Lung (tissue), 16 donors: Measurements from ENCODE around the gene TRIM36. TPM values are rescaled to one million over a fixed set of nuclear protein-coding genes. Genes with fewer than 3 reads are reported as not detected.

ENCODE experiments used
- ATAC-seq: fragments of 200-7000 bp; cut with Tn5 transposase; one replicate; pipeline ENCODE4 v1.9.1; 2020; ENCODE audit warnings: moderate number of reproducible peaks; ENCODE audit not compliant: insufficient read depth, low FRiP score
- DNase-seq, 3 donors: peaks; one replicate each; pipeline ENCODE4 v3.0.0-alpha.2; 2013 to 2017
- H3K27ac ChIP-seq, 2 donors: one replicate each; pipeline ENCODE4 v1.5.1; 2013; ENCODE audit warnings: mild to moderate bottlenecking in 2 of 2, moderate library complexity in 2 of 2, control low read depth in 1 of 2, inconsistent platforms in 1 of 2, low read depth in 1 of 2, low read length in 1 of 2
- H3K27me3 ChIP-seq, 3 donors: one replicate each; pipeline ENCODE4 v1.5.1; 2013; ENCODE audit warnings: low read length in 2 of 3; ENCODE audit not compliant: control insufficient read depth in 3 of 3, insufficient read depth in 3 of 3
- H3K36me3 ChIP-seq, 4 donors: one replicate each; pipeline ENCODE4 v1.5.1; 2013; ENCODE audit warnings: low read length in 4 of 4, mild to moderate bottlenecking in 1 of 4, moderate library complexity in 1 of 4; ENCODE audit not compliant: control insufficient read depth in 4 of 4, insufficient read depth in 4 of 4
- H3K4me1 ChIP-seq, 5 donors: one replicate each; pipeline ENCODE4 v1.5.1; 2013; ENCODE audit warnings: low read length in 5 of 5, mild to moderate bottlenecking in 2 of 5, moderate library complexity in 1 of 5; ENCODE audit not compliant: control insufficient read depth in 5 of 5, insufficient read depth in 5 of 5
- H3K4me3 ChIP-seq: one replicate; pipeline ENCODE4 v1.5.1; 2013; ENCODE audit warnings: mild to moderate bottlenecking, control low read depth, moderate library complexity
- H3K9ac ChIP-seq, 2 donors: one replicate each; pipeline ENCODE4 v1.5.1; 2013; ENCODE audit warnings: low read length in 2 of 2, control low read depth in 1 of 2; ENCODE audit not compliant: insufficient read depth in 1 of 2
- H3K9me3 ChIP-seq, 4 donors: one replicate each; pipeline ENCODE4 v1.5.1; 2013; ENCODE audit warnings: low read length in 3 of 4, mild to moderate bottlenecking in 1 of 4, moderate library complexity in 1 of 4; ENCODE audit not compliant: control insufficient read depth in 4 of 4, insufficient read depth in 3 of 4
- WGBS, 2 donors: extraction: QIAGEN DNeasy Blood & Tissue Kit; methylation state at CpG; one replicate each; pipeline ENCODE4 v1.1.7; 2013; 5-methylcytosine and 5-hydroxymethylcytosine counted together
- long read RNA-seq, 5 donors: transcript quantifications; one replicate each; lab custom pipeline, GENCODE V29; 2026
- polyA plus RNA-seq, 2 donors: library from polyadenylated mRNA; stranded (reverse); fragments of 200-250 nt; gene quantifications; one replicate each; pipeline ENCODE4 v1.2.1, GENCODE V29; 2013
- total RNA-seq, 2 donors: library from RNA; depleted of rRNA in 1 of 2; stranded (reverse); fragments of >200 nt in 1 of 2; gene quantifications; one replicate each; pipeline ENCODE4 v1.2.1, GENCODE V29; 2014 to 2021
- TF ChIP-seq, protein P1 (sequence below): IDR thresholded peaks from 2 replicates; pipeline ENCODE4 v1.5.1; 2012; ENCODE audit warnings: mild to moderate bottlenecking; ENCODE audit errors: control extremely low read depth, extremely low read depth
- donor health status: control.
- donor health status: control.
- donor health status: Bipolar disorder and iron deficiency.
- donor health status: healthy.
- donor health status: DM: yes; HTN: yes; CAD: no.

TRIM36 gene, protein sequence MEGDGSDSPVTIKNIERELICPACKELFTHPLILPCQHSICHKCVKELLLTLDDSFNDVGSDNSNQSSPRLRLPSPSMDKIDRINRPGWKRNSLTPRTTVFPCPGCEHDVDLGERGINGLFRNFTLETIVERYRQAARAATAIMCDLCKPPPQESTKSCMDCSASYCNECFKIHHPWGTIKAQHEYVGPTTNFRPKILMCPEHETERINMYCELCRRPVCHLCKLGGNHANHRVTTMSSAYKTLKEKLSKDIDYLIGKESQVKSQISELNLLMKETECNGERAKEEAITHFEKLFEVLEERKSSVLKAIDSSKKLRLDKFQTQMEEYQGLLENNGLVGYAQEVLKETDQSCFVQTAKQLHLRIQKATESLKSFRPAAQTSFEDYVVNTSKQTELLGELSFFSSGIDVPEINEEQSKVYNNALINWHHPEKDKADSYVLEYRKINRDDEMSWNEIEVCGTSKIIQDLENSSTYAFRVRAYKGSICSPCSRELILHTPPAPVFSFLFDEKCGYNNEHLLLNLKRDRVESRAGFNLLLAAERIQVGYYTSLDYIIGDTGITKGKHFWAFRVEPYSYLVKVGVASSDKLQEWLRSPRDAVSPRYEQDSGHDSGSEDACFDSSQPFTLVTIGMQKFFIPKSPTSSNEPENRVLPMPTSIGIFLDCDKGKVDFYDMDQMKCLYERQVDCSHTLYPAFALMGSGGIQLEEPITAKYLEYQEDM
- total RNA-seq (1 to 10 TPM; 6.2 to 6.9 TPM), polyA plus RNA-seq (1 to 10 TPM in 1 of 2 donors, under 1 TPM in 1; 0.60 to 1.3 TPM)
- long read RNA-seq, donor 1 = 0 reads
- long read RNA-seq, donor 2 = 0 reads
- long read RNA-seq, donor 3 = 0 reads
- long read RNA-seq, donor 4 = 0 reads
- long read RNA-seq, donor 5 = 0 reads

DNA sequence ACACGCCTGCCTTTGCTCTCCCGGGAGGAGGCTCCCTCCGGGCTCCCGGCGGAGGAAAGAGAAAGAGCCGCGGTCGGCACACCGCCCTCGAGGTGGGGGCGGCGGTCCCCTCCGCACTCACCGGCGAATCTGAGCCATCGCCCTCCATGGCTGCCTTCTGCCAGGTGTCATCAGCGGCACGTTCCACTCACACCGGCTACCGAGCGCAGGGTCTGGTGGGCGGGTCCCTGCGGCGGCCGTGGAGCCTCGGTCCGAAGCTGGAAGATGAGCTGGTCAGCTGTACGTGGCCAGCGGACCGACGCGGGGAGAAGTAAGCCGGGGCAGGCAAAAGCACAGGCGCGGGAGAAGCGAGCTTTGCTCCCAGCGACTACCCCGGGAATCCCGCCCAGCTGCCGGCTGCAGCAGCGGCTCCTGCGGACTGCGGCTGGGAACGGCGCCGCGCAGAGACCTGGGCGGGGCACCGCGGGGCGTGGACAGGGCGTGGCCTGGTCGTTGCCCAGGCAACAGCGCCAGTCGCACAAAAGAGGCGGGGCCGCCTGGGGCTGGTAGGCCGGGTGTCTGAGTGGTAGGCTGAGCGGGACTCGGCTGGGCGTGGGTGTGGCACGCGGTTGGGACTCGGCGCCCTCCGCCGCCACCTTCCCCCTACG, at the start of gene TRIM36:
TSS of gene TRIM36 (minus strand) at position 422 of the 647 bp plus-strand sequence. CDS start at position 148, 274 bp downstream.
- WGBS, 2 donors = 0% methylated on average over 61 to 68 of the region's 68 CpGs
- peak within 1 kb of the TSS in 1 of 2 donors; percentile 23 for H3K27ac ChIP-seq
- peak within 1 kb of the TSS in 1 of 2 donors; percentile 16 for H3K9ac ChIP-seq
- TF ChIP-seq, protein P1, sequence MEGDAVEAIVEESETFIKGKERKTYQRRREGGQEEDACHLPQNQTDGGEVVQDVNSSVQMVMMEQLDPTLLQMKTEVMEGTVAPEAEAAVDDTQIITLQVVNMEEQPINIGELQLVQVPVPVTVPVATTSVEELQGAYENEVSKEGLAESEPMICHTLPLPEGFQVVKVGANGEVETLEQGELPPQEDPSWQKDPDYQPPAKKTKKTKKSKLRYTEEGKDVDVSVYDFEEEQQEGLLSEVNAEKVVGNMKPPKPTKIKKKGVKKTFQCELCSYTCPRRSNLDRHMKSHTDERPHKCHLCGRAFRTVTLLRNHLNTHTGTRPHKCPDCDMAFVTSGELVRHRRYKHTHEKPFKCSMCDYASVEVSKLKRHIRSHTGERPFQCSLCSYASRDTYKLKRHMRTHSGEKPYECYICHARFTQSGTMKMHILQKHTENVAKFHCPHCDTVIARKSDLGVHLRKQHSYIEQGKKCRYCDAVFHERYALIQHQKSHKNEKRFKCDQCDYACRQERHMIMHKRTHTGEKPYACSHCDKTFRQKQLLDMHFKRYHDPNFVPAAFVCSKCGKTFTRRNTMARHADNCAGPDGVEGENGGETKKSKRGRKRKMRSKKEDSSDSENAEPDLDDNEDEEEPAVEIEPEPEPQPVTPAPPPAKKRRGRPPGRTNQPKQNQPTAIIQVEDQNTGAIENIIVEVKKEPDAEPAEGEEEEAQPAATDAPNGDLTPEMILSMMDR = no peak
- no peaks in the 10 kb centered on the region for H3K36me3 ChIP-seq
- DNase-seq (peak; percentile 89 to 94 (median 94)), ATAC-seq (peak; percentile 99)
- peak within 1 kb of the TSS; percentile 54 for H3K4me3 ChIP-seq
- peaks cover 0 to 47% (median 40%) of the 10 kb centered on the region in 3 donors for H3K27me3 ChIP-seq
- peaks cover 0 to 13% (median 0%) of the 10 kb centered on the region in 4 donors for H3K9me3 ChIP-seq
- H3K4me1 ChIP-seq = peaks cover 0 to 17% (median 0%) of the 10 kb centered on the region in 5 donors

DNA sequence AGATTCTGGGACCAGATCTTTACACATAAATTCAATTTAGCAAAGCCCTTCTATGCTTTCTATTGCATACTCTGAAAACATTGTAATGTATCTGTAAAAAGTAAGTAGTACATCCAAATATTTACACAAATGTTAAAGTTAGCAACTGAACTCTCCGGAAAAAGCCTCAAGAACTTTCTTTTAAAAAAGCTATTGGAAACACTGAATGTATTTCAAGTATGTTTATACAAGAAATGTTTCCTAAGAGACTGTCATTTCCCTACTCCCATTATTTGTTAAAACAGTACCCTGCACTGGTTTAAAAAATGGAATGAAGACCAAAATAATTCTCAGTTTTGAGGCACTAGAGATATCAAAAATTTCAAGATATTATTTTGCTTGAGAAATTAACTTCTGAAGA, 44.8 kb upstream of the TRIM36 start:
- H3K9ac ChIP-seq = no peak overlapping the region
- no peaks in the 10 kb centered on the region for H3K9me3 ChIP-seq
- no peak overlapping the region for H3K27ac ChIP-seq
- H3K27me3 ChIP-seq = no peaks in the 10 kb centered on the region
- DNase-seq (peak in 2 of 3 donors; percentile 39), ATAC-seq (no peak)
- H3K36me3 ChIP-seq = peaks cover 2 to 13% (median 4%) of the 10 kb centered on the region in 4 donors
- H3K4me3 ChIP-seq = no peak overlapping the region
- TF ChIP-seq, protein P1 = no peak
- WGBS, 2 donors = 37 to 55% methylated on average over 1 of the region's 1 CpG
- no peaks in the 10 kb centered on the region for H3K4me1 ChIP-seq

DNA sequence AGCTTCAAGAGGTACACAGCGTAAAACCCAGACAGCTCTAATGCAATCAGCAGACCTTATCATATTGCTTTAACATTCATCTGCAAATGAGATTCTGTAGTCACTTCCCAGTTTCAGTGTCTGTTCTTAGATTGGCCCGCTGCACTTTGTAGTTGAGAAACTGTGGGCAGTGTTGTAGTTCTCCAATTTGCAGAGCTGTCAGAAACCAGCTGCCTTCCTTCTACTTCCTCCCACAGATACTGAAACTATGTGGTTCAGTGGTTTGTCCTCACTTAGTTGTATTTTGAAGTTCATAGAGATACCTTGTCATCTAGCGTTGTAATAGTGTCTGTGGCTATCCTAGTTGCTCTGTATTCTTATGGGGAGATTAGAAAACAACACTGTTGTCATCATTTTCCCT, 39.6 kb upstream of the TRIM36 start:
- peak; percentile 17 to 59 (median 44) for DNase-seq
- Histone ChIP-seq H3K4me3 (no peak overlapping the region), H3K36me3 (peaks cover 2 to 5% (median 3%) of the 10 kb centered on the region in 4 donors), H3K9me3 (no peaks in the 10 kb centered on the region), H3K27ac (no peak overlapping the region), H3K4me1 (no peaks in the 10 kb centered on the region), H3K9ac (no peak overlapping the region), H3K27me3 (no peaks in the 10 kb centered on the region)
- WGBS, 2 donors = 28 to 62% methylated on average over 3 of the region's 3 CpGs
- TF ChIP-seq, protein P1 = no peak
- peak; percentile 69 for ATAC-seq
